ENCODE data around the gene BPIFB3.
"Not testable (repeated sequence)": the region's sequence is repeated elsewhere in the genome, so short reads cannot be mapped to it uniquely, and the experiment has no call there.

BPIFB3 gene

GRCh38 chr20:33028875-33029274 lies 24.8 kb upstream of the BPIFB3 start:
- no peak for DNase-seq (ENCODE audit: low read depth)

GRCh38 chr20:33030076-33030475 lies 23.6 kb upstream of the BPIFB3 start:
- DNase-seq (ENCODE audit: low read depth) = no peak

GRCh38 chr20:33030569-33030968 lies 23.1 kb upstream of the BPIFB3 start:
- no peak for DNase-seq (ENCODE audit: low read depth)

GRCh38 chr20:33031531-33031930 lies 22.2 kb upstream of the BPIFB3 start, which contains the start of gene BPIFB6:
BPIFB6 (plus strand) TSS chr20:33031648; CDS start chr20:33031648, 0 bp downstream.
- DNase-seq (ENCODE audit: low read depth) = no peak

- DNase-seq (ENCODE audit: low read depth) = no peak
Observed at GRCh38 chr20:33032555-33032954, 21.1 kb upstream of the BPIFB3 start.

- DNase-seq (ENCODE audit: low read depth) = no peak
Observed at GRCh38 chr20:33033381-33033780, 20.3 kb upstream of the BPIFB3 start.

- no peak for DNase-seq (ENCODE audit: low read depth)
Observed at GRCh38 chr20:33034115-33034514, 19.6 kb upstream of the BPIFB3 start.

GRCh38 chr20:33034901-33035492 lies 18.7 kb upstream of the BPIFB3 start:
- no peak for DNase-seq (ENCODE audit: low read depth)

- no peak for DNase-seq (ENCODE audit: low read depth)
Observed at GRCh38 chr20:33037456-33037855, 16.2 kb upstream of the BPIFB3 start.

- DNase-seq (ENCODE audit: low read depth) = no peak
Observed at GRCh38 chr20:33038243-33038642, 15.5 kb upstream of the BPIFB3 start.

- no peak for DNase-seq (ENCODE audit: low read depth)
Observed at GRCh38 chr20:33042430-33042829, 11.3 kb upstream of the BPIFB3 start.

- DNase-seq (ENCODE audit: low read depth) = no peak
Observed at GRCh38 chr20:33042983-33043730, 10.5 kb upstream of the BPIFB3 start.

- DNase-seq (ENCODE audit: low read depth) = no peak
Observed at GRCh38 chr20:33043731-33044181, 9.9 kb upstream of the BPIFB3 start.

- DNase-seq (ENCODE audit: low read depth) = not testable (repeated sequence)
Observed at GRCh38 chr20:33045129-33045721, 8.5 kb upstream of the BPIFB3 start.

- no peak for DNase-seq (ENCODE audit: low read depth)
Observed at GRCh38 chr20:33046412-33046811, 7.3 kb upstream of the BPIFB3 start.

GRCh38 chr20:33051333-33051732 lies 2.4 kb upstream of the BPIFB3 start:
- no peak for DNase-seq (ENCODE audit: low read depth)

- no peak for DNase-seq (ENCODE audit: low read depth)
Observed at GRCh38 chr20:33054381-33054780, 678 bp downstream of the BPIFB3 start.

GRCh38 chr20:33054791-33055190 lies 1.1 kb downstream of the BPIFB3 start:
- no peak for DNase-seq (ENCODE audit: low read depth)

- no peak for DNase-seq (ENCODE audit: low read depth)
Observed at GRCh38 chr20:33059136-33059535, 5.4 kb downstream of the BPIFB3 start.

GRCh38 chr20:33059741-33060390 lies 6.2 kb downstream of the BPIFB3 start:
- no peak for DNase-seq (ENCODE audit: low read depth)

GRCh38 chr20:33061658-33062028 lies 7.9 kb downstream of the BPIFB3 start:
- DNase-seq (ENCODE audit: low read depth) = no peak

- DNase-seq (ENCODE audit: low read depth) = no peak
Observed at GRCh38 chr20:33062105-33062824, 8.6 kb downstream of the BPIFB3 start.
